ENCODE data around the gene SYNGR3. TPM values are rescaled to one million over a fixed set of nuclear protein-coding genes. Genes with fewer than 3 reads are reported as not detected.

The SYNGR3 gene, protein sequence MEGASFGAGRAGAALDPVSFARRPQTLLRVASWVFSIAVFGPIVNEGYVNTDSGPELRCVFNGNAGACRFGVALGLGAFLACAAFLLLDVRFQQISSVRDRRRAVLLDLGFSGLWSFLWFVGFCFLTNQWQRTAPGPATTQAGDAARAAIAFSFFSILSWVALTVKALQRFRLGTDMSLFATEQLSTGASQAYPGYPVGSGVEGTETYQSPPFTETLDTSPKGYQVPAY
- total RNA-seq (1 to 10 TPM in 1 of 4 donors, under 1 TPM in 3; 0.57 to 1.0 (median 0.68) TPM), polyA plus RNA-seq (1.4 TPM)
- long read RNA-seq, donor 1, partial matches to known transcripts, result 0 of 6 reads
- long read RNA-seq, donor 1, other reads (novel, unspliced or antisense), result 1 of 6 reads
- long read RNA-seq, donor 2, partial matches to known transcripts, result 0 of 2 reads
- long read RNA-seq, donor 2, other reads (novel, unspliced or antisense), result 0 of 2 reads
- long read RNA-seq, donor 3, partial matches to known transcripts, result 0 of 4 reads
- long read RNA-seq, donor 3, other reads (novel, unspliced or antisense), result 1 of 4 reads
- long read RNA-seq, donor 4, partial matches to known transcripts, result 1 of 3 reads
- long read RNA-seq, donor 4, other reads (novel, unspliced or antisense), result 0 of 3 reads

DNA sequence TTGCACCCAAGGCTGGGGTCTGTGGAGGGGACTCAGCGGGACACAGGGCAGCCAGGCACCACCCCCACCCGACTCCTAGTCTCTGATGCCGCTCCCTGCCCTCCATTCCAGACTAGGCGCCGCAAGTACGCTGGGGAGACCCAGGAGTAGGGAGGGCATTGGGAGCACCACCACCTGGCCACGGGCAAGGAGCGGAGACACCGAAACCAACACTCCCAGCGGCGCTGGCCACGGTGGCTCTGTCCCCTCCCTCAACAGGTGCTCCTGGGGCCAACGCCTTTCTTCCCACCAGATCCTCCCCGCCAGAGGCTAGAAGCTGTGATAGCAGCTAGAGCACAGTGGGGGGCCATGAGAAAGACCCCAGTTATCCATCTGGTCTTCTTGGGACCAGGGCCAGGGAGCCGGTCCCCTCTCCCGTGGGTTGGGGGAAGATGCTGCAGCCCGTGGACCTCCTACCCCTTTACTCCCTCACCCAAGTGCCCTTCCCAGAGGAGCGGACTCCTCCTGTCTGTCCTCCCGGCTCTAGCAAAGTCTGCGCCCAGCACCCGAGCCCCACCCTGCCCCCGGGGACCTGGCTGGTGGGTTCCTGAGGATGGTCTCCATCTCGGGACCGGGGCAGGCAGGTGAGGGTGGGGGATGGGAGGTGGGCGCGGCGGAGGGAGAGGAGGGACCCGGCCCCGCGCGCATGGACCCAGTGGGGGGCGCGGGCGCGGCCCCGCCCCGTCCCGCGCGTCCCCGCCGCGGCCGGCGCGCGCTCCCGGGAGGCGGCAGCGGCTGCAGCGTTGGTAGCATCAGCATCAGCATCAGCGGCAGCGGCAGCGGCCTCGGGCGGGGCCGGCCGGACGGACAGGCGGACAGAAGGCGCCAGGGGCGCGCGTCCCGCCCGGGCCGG, at the start of gene SYNGR3:
Gene SYNGR3, plus strand, starts transcription at position 762 of the 892 bp plus-strand sequence. CDS start 133 bp downstream, outside the sequence.
- no peaks in the 10 kb centered on the region for H3K27me3 ChIP-seq (ENCODE audit: control insufficient read depth, insufficient read depth)
- no peaks in the 10 kb centered on the region for H3K9me3 ChIP-seq (ENCODE audit: control insufficient read depth, low read length)
- DNase-seq (no peak), ATAC-seq (no peak)
- WGBS, result 4% methylated on average over 67 of the region's 67 CpGs
- peaks cover 6% of the 10 kb centered on the region for H3K4me1 ChIP-seq (ENCODE audit: control insufficient read depth, insufficient read depth, low read length)
- H3K4me3 ChIP-seq (ENCODE audit: low read length), result peak within 1 kb of the TSS; percentile 32
- intact Hi-C loops (cut with DNase I), result no loop called here
- H3K27ac ChIP-seq (ENCODE audit: low read length), result no peak within 1 kb of the TSS

DNA sequence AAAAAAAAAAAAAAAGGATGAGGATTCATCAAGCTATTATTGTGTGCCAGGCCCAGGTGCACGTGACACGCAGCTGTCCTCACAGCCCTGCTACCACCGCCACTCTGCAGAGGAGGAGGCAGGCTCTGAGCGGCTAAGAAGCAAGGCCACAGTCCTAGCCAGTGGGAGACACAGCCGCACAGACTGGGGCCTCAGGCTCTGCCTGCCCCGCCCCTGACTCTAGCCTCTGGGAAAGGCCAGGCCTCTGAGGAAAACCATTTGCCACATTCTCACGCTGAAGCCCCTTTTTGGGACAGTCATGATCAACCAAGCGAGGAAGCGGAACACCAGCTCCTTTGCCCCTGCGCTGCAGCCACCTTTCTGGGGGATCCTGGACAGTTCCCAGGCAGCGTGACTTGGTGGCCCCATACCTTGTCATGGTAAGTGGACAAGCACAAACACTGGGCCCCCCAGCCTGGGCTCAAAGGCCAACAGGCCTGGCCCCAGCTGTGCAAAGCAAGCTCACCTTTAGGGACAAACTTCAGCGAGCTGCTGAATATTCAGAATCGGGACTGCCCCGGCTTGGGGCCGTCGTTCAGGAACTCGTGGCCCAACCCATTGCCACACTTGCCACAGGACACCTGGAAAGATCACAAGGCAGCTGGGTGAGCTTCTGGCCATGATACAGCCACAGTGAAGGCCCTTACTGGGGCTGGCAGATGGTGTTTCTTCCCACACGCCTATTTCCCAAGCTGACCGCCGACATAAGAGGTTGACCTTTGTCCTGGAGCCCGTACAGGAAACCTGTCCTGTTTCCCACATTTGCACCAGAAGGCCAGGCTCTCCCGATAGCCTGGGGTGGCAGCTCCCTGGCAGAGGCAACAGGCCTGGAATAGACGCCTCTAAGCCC, 49.3 kb upstream of the SYNGR3 start:
- Histone ChIP-seq H3K4me3 (ENCODE audit: low read length) (no peak overlapping the region), H3K9me3 (ENCODE audit: control insufficient read depth, low read length) (no peaks in the 10 kb centered on the region), H3K4me1 (ENCODE audit: control insufficient read depth, insufficient read depth, low read length) (peaks cover 5% of the 10 kb centered on the region), H3K27me3 (ENCODE audit: control insufficient read depth, insufficient read depth) (no peaks in the 10 kb centered on the region), H3K27ac (ENCODE audit: low read length) (no peak overlapping the region)
- DNase-seq (peak in 1 of 3 donors; percentile 43), ATAC-seq (no peak)
- WGBS, result 89% methylated on average over 23 of the region's 23 CpGs
- intact Hi-C loops (cut with DNase I), result no loop called here

DNA sequence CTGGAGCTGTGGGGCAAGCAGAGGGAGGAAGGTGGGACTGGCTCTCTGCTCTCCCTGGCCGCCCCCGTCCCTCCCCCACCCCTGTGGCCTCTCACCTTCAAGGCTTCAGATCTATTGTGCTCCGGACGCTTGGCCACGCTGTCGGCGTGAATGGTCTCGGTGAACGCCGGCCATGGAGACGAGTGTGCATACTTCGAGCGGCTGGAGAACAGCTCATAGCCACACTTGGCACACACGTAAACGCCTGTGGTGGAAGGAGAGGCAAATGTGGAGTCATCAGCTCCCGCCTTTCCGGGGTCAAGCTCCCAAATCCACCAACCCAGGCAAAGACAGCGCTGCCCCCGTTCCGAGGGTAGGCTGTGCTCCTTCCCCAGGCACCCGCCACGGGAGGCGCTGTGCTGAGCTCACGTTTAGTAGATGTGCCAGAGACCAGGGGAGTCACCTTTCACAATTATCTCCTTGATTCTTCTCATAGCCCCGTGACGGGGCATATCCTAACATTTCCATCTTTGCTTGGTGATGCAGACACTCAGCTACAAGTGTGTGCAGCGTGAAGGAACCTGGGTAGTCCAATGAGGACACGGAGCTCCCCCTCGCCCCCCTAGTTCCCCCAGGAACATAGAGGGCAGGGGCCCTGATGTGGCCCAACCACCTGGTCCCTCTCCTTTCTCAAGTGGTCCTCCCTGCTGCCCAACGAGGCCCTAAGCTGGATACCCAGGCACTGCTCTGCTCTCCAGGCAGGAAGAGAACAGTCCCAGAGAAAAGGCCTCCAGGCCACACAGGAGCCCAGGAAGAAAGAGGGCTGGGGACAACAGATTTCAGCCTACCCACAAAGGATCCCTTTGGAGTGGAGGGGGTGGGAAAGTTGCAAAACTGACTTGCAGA, 48.4 kb upstream of the SYNGR3 start:
- WGBS, result 87% methylated on average over 30 of the region's 30 CpGs
- peak in 1 of 3 donors; percentile 69 for DNase-seq
- Histone ChIP-seq H3K27me3 (ENCODE audit: control insufficient read depth, insufficient read depth) (no peaks in the 10 kb centered on the region), H3K9me3 (ENCODE audit: control insufficient read depth, low read length) (no peaks in the 10 kb centered on the region), H3K4me1 (ENCODE audit: control insufficient read depth, insufficient read depth, low read length) (peaks cover 5% of the 10 kb centered on the region), H3K27ac (ENCODE audit: low read length) (no peak overlapping the region), H3K4me3 (ENCODE audit: low read length) (no peak overlapping the region)
- intact Hi-C loops (cut with DNase I), result no loop called here
- ATAC-seq, result no peak

DNA sequence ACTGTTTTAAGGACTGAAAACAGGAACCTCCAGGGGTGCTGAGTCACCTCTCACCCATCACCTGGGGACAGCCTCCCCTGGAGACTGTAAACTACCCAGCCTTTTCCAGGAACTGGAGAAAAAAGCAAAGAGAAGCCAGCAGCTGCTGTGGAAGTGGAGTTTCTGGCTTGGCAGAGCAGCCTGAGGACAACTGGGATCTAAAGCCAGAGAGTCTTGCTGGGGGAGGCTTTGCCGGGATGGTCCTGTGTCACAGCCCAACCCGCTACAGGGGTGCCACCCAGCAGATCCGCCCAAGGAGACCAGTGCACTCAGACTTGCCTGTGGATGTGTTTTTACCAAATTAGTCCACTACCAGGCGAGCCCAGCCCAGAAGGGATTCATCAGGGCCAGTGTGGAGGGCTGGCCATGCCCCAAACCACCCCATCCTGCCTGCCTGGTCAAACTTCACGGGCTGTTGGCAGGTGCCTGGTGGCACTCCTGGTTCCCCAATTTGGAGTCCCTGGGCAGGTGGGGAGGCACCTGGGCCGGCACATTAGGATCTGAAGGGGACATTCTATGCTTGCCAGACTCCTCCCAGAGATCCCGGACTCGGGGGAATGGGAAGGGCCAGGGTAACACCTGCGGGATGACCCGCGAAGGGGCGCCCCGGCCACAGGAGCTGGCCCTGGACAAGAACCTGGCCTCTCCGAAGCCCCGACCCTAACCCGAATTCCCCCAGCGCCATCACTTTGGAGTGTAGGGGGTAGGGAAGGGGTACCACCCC, 47.5 kb upstream of the SYNGR3 start:
- WGBS, result 19% methylated on average over 17 of the region's 17 CpGs
- no peaks in the 10 kb centered on the region for H3K9me3 ChIP-seq (ENCODE audit: control insufficient read depth, low read length)
- peaks cover 5% of the 10 kb centered on the region for H3K4me1 ChIP-seq (ENCODE audit: control insufficient read depth, insufficient read depth, low read length)
- ATAC-seq (peak; percentile 2 to 4), DNase-seq (no peak)
- peak overlapping the region; percentile 78 for H3K4me3 ChIP-seq (ENCODE audit: low read length)
- no peaks in the 10 kb centered on the region for H3K27me3 ChIP-seq (ENCODE audit: control insufficient read depth, insufficient read depth)
- peak overlapping the region; percentile 22 for H3K27ac ChIP-seq (ENCODE audit: low read length)
- intact Hi-C loops (cut with DNase I), result no loop called here

DNA sequence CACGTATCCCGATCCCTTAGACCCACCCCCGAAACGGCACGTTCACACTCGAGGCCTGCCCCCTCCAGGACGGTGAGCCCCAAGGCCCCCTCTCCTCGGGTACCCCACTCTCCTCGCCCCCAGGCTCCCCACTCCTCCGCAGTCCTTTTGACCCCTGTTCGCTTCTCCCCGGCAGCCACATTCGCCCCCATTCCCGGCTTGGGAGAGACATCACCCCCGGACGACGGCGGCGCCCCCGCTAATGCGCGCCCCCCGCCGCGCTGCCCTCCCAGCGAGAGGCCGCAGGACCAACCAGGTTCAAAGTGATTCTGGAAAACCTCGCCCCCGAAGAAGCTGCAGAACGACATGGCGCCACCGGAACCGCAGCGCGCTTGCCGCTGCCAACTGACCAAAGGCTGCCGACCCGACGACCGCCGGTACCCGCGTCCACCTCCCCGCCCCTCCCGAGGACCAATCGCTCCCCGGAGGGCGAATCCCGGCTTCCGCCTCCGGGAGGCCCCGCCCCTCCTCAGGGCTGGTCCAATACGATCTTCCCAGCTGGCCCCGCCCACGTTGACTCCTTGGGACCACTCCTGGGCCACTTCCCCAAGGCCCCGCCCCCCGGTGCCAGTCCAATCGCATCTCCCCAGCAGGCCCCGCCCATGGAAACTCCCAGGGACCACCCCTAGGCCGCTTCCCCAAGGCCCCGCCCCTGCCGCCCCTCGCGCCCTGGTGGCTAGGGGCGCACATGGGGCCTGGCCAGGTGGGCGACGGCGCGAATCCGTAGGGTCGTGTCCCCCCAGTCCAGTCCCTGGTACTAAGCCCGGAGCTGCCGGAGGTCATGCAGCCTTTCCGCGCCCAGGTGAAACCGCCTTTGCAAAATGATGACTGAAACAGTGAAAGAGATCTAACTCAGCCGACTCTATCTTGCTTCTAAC, 46.7 kb upstream of the SYNGR3 start, which contains the start of gene MSRB1:
Gene MSRB1, minus strand, starts transcription at position 390 of the 917 bp plus-strand sequence. Its CDS starts 43 bp downstream, at position 347.
- peak within 1 kb of the TSS; percentile 78 for H3K4me3 ChIP-seq (ENCODE audit: low read length)
- H3K27me3 ChIP-seq (ENCODE audit: control insufficient read depth, insufficient read depth), result no peaks in the 10 kb centered on the region
- 1% methylated on average over 77 of the region's 77 CpGs for WGBS
- intact Hi-C loops (cut with DNase I), result no loop called here
- H3K27ac ChIP-seq (ENCODE audit: low read length), result peak within 1 kb of the TSS; percentile 69
- DNase-seq (peak; percentile 100), ATAC-seq (peak; percentile 96)
- peaks cover 5% of the 10 kb centered on the region for H3K4me1 ChIP-seq (ENCODE audit: control insufficient read depth, insufficient read depth, low read length)
- no peaks in the 10 kb centered on the region for H3K9me3 ChIP-seq (ENCODE audit: control insufficient read depth, low read length)

DNA sequence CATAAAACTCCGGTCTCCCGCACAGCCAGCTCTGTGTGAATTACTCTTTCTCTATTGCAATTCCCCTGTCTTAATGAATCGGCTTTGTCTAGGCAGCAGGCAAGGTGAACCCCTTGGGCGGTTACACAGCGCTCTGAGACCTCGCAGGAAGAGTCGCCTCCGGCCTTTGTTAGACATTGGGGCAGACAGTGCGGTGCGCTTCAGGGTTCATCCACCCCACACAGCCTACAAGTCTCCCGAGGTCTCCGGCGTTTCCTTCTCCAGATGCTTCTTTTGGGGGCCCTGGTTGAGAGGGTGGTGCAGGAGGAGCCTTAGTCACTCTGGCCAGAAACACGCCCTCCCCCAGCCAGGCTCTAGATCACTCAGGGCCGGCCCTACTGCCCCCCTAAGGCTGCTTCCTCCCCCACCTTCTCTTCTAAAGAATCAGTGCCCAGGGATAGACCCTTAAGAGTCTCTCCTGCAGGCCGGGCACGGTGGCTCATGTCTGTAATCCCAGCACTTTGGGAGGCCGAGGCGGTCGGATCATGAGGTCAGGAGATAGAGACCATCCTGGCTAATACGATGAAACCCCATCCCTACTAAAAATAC, 45.1 kb upstream of the SYNGR3 start:
- ATAC-seq (no peak), DNase-seq (no peak)
- no peaks in the 10 kb centered on the region for H3K9me3 ChIP-seq (ENCODE audit: control insufficient read depth, low read length)
- H3K27me3 ChIP-seq (ENCODE audit: control insufficient read depth, insufficient read depth), result no peaks in the 10 kb centered on the region
- WGBS, result 92% methylated on average over 21 of the region's 21 CpGs
- no peak overlapping the region for H3K4me3 ChIP-seq (ENCODE audit: low read length)
- intact Hi-C loops (cut with DNase I), result no loop called here
- no peak overlapping the region for H3K27ac ChIP-seq (ENCODE audit: low read length)
- peaks cover 5% of the 10 kb centered on the region for H3K4me1 ChIP-seq (ENCODE audit: control insufficient read depth, insufficient read depth, low read length)

DNA sequence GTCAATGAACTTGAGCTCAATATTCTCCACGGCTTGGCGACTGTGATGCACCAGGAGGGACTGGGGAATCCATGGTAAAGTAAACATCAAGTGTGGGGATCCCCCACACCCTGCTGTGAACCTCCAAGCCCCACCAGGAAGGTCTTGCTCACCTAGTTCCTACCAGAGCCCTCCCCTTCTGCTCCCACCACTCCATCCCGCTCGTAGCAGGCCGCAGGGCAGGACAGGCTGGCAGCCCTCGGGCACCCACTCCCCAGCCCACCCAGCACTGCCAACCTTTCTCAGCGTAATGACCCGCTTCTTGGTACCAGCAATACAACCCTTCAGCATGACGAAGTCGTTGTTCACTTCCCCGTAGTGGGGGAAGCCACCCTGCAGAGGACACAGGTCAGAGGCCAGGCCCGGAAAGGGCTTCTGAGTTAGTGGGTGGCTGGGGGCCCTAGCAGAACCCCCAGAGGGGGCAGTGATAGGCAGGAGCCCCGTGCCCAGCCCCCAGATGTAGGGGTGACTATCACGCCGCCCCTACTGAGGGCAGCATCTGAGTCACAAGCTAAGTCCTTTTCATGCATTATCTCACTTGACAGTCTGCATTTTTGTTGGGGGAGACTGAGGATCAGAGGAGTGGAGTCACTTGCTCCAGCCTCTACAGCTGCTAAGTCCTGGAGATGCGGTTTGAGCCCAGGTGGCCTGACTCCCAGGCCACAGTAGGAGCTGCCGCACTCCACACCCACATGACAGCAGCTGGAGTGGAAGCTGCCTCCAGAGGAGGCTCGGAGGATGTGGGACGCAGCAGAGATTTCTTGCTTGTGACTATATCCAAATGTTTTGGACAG, 44.0 kb upstream of the SYNGR3 start:
- DNase-seq, result no peak
- intact Hi-C loops (cut with DNase I), result no loop called here
- Histone ChIP-seq H3K27ac (ENCODE audit: low read length) (no peak overlapping the region), H3K9me3 (ENCODE audit: control insufficient read depth, low read length) (no peaks in the 10 kb centered on the region), H3K27me3 (ENCODE audit: control insufficient read depth, insufficient read depth) (no peaks in the 10 kb centered on the region), H3K4me3 (ENCODE audit: low read length) (no peak overlapping the region), H3K4me1 (ENCODE audit: control insufficient read depth, insufficient read depth, low read length) (peaks cover 5% of the 10 kb centered on the region)
- WGBS, result 84% methylated on average over 19 of the region's 19 CpGs
- no peak for ATAC-seq
